IMR-90 (cell line): ENCODE measurements around the gene STK33. TPM values are rescaled to one million over a fixed set of nuclear protein-coding genes. Genes with fewer than 3 reads are reported as not detected.

Experiments used
- ATAC-seq: fragments of 200-7000 bp; cut with Tn5 transposase; 2 replicates; pipeline ENCODE4 v1.9.1; 2020; ENCODE audit warnings: low read depth, mild to moderate bottlenecking, moderate library complexity
- BruUV-seq: library from RNA; stranded (reverse); fragments of 400-500 nt; replicated peaks from 2 replicates; lab custom pipeline; 2021; lab: Mats Ljungman, UMichigan
- CTCF ChIA-PET: fragments of 300-600 bp; formaldehyde crosslinking; extraction: SDS; loops from one replicate; lab custom pipeline; 2021; ENCODE audit warnings: antibody characterized with exemption; lab: Yijun Ruan, JAX
- POLR2A ChIA-PET: fragments of 300-600 bp; sonication (Branson Sonifier 250); formaldehyde crosslinking; loops from one replicate; lab custom pipeline; 2022; ENCODE audit warnings: antibody characterized with exemption; ENCODE audit not compliant: unreplicated experiment; lab: Charles Lee
- DNase-seq: peaks from one replicate; pipeline ENCODE4 v3.0.0; 2013
- H2AFZ ChIP-seq: replicated peaks from 2 replicates; pipeline ENCODE3; 2013; ENCODE audit warnings: low read length, mild to moderate bottlenecking; ENCODE audit not compliant: poor library complexity
- H2AK5ac ChIP-seq: 2 replicates; pipeline ENCODE4 v1.6.1; 2013; ENCODE audit warnings: low read depth, low read length, inconsistent platforms
- H2AK9ac ChIP-seq: replicated peaks from 2 replicates; pipeline ENCODE3; 2013; ENCODE audit warnings: mild to moderate bottlenecking, low read depth, low read length, moderate library complexity; ENCODE audit not compliant: poor library complexity
- H2BK120ac ChIP-seq: 2 replicates; pipeline ENCODE4 v1.6.1; 2013; ENCODE audit warnings: low read depth, low read length, inconsistent platforms
- H2BK15ac ChIP-seq: 3 replicates; pipeline ENCODE4 v1.6.1; 2013; ENCODE audit warnings: low read depth, low read length, inconsistent platforms
- H2BK20ac ChIP-seq: 2 replicates; pipeline ENCODE4 v1.6.1; 2013; ENCODE audit warnings: low read depth, mild to moderate bottlenecking, inconsistent platforms, low read length, moderate library complexity
- H2BK5ac ChIP-seq: 2 replicates; pipeline ENCODE4 v1.6.1; 2013; ENCODE audit warnings: mild to moderate bottlenecking, low read depth, low read length, inconsistent platforms; ENCODE audit not compliant: poor library complexity, severe bottlenecking
- H3K14ac ChIP-seq: replicated peaks from 2 replicates; pipeline ENCODE4 v1.6.1; 2013; ENCODE audit warnings: low read depth, low read length, inconsistent platforms
- H3K18ac ChIP-seq: 2 replicates; pipeline ENCODE4 v1.6.1; 2013; ENCODE audit warnings: low read depth, low read length, control low read depth
- H3K23ac ChIP-seq: 2 replicates; pipeline ENCODE4 v1.6.1; 2013; ENCODE audit warnings: low read depth, low read length, inconsistent platforms
- H3K27ac ChIP-seq: 2 replicates; pipeline ENCODE4 v1.5.1; 2013; ENCODE audit warnings: mild to moderate bottlenecking, control low read depth, low read length; ENCODE audit not compliant: insufficient read depth
- H3K27me3 ChIP-seq: 2 replicates; pipeline ENCODE4 v1.6.1; 2013; ENCODE audit warnings: low read length; ENCODE audit not compliant: control insufficient read depth, insufficient read depth
- H3K36me3 ChIP-seq: 2 replicates; pipeline ENCODE4 v1.6.1; 2013; ENCODE audit warnings: low read length, mixed read lengths; ENCODE audit not compliant: control insufficient read depth, insufficient read depth
- H3K4ac ChIP-seq: 2 replicates; pipeline ENCODE4 v1.6.1; 2013; ENCODE audit warnings: low read depth, low read length, inconsistent platforms
- H3K4me1 ChIP-seq: 2 replicates; pipeline ENCODE4 v1.6.1; 2013; ENCODE audit warnings: low read length, mixed read lengths; ENCODE audit not compliant: control insufficient read depth, insufficient read depth
- H3K4me2 ChIP-seq: 2 replicates; pipeline ENCODE4 v1.6.1; 2013; ENCODE audit warnings: low read depth, mild to moderate bottlenecking, control low read depth, low read length, moderate library complexity
- H3K4me3 ChIP-seq: 2 replicates; pipeline ENCODE4 v1.5.1; 2013; ENCODE audit warnings: low read depth, mild to moderate bottlenecking, control low read depth, low read length, moderate library complexity; ENCODE audit not compliant: insufficient read depth
- H3K56ac ChIP-seq: 2 replicates; pipeline ENCODE4 v1.6.1; 2013; ENCODE audit warnings: low read length, inconsistent platforms; ENCODE audit not compliant: insufficient read depth; ENCODE audit errors: extremely low read depth
- H3K79me1 ChIP-seq, 2 experiments: 2 replicates each; pipeline ENCODE4 v1.6.1; 2013; ENCODE audit warnings: low read length in 2 of 2, inconsistent platforms in 1 of 2, low read depth in 1 of 2
- H3K9ac ChIP-seq: 2 replicates; pipeline ENCODE4 v1.6.1; 2013; ENCODE audit warnings: low read depth, low read length, control low read depth
- H3K9me1 ChIP-seq: 2 replicates; pipeline ENCODE4 v1.6.1; 2013; ENCODE audit warnings: low read length, inconsistent platforms; ENCODE audit not compliant: insufficient read depth
- H3K9me3 ChIP-seq: 2 replicates; pipeline ENCODE4 v1.6.1; 2013; ENCODE audit warnings: low read length; ENCODE audit not compliant: control insufficient read depth, insufficient read depth
- H4K20me1 ChIP-seq: 2 replicates; pipeline ENCODE4 v1.6.1; 2013; ENCODE audit warnings: low read length, inconsistent platforms; ENCODE audit not compliant: insufficient read depth
- H4K5ac ChIP-seq: 2 replicates; pipeline ENCODE4 v1.6.1; 2013; ENCODE audit warnings: mild to moderate bottlenecking, low read depth, low read length, control low read depth
- H4K8ac ChIP-seq, 2 experiments: 2 replicates each; pipeline ENCODE4 v1.6.1; 2013; ENCODE audit warnings: low read depth in 2 of 2, low read length in 2 of 2, control low read depth in 1 of 2, inconsistent platforms in 1 of 2
- H4K91ac ChIP-seq: 2 replicates; pipeline ENCODE4 v1.6.1; 2013; ENCODE audit warnings: low read depth, low read length, inconsistent platforms; ENCODE audit not compliant: insufficient read depth
- BHLHE40 ChIP-seq: fragments of 150-350 bp; IDR thresholded peaks from 2 replicates; pipeline ENCODE4 v1.6.1; 2016; ENCODE audit warnings: mild to moderate bottlenecking, low read depth, low read length
- MAFK ChIP-seq: IDR thresholded peaks from 2 replicates; pipeline ENCODE4 v1.6.1; 2012; ENCODE audit warnings: low read depth, low read length, improper control_type of control experiment
- WGBS, 2 experiments: methylation state at CpG; one replicate each; pipeline versions ENCODE4 v1.1.5 to v1.1.7; 2013; ENCODE audit warnings: missing lambda C conversion rate in 2 of 2; ENCODE audit not compliant: insufficient read length in 1 of 2; ENCODE audit errors: extremely low coverage in 2 of 2; 5-methylcytosine and 5-hydroxymethylcytosine counted together
- dilution Hi-C: fragments of 300-500 bp; cut with HindIII; formaldehyde crosslinking; loops from one replicate; pipeline ENCODE4 v1.14.3; 2018; ENCODE audit warnings: low sequenced_read_pairs; ENCODE audit not compliant: unreplicated experiment
- in situ Hi-C: fragments of 300-500 bp; cut with MboI; formaldehyde crosslinking; loops from 3 replicates; pipeline ENCODE4 v1.14.3; 2019; ENCODE audit warnings: low sequenced_read_pairs, inconsistent platforms, mixed read lengths
- intact Hi-C: fragments of 100-400 bp; cut with micrococcal nuclease; formaldehyde crosslinking; loops from 2 replicates; pipeline ENCODE4 v1.10.0; 2022
- polyA plus RNA-seq, 3 experiments: library from polyadenylated mRNA; depleted of rRNA; stranded (reverse); fragments of >200 nt; gene quantifications; 2 replicates each; pipeline ENCODE4 v1.2.3, GENCODE V29; 2012; ENCODE audit warnings: low replicate concordance in 1 of 3
- total RNA-seq: library from RNA; depleted of rRNA; stranded (reverse); fragments of >200 nt; gene quantifications from 2 replicates; pipeline ENCODE4 v1.2.3, GENCODE V29; 2012
- TF ChIP-seq, protein P1 (sequence below): conservative IDR thresholded peaks from 2 replicates; pipeline ENCODE4 v1.5.1; 2012; ENCODE audit warnings: mild to moderate bottlenecking, low read depth, low read length, improper control_type of control experiment

Gene STK33
- total and polyA plus RNA-seq, 2 of the 4 experiments (the other 2 are of a cell fraction), result 2.3 to 2.6 TPM

DNA sequence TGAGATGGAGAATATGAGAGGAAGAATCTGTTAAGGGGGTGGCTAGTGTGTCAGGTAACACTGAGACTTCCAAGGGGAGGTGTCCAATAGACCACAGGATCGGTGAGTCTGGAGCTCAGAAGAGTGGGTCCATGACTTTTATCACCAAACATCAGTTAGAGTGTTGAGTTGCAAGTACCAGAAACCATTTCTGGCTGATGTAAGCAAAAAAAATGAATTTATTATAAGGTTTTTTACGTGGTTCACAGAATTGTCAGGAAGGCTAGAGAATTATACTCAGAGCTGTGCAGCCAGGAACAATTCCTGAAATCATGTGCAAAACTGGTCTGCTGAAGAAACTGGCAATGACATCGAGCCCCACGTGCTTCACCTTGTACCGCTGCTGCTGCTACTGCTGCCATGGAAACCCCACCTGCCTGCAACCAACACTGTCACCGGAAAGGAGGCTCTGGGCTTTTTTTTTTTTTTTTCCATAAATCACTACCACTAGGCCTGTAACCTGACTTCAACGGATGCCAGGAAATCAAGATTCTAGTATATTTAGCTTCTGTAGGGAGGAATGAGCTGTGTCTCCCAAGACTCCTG is 16.6 kb upstream of the STK33 start:
- CTCF ChIA-PET, result no interaction called here
- H3K9me3 ChIP-seq, result no peaks in the 10 kb centered on the region
- H3K4me3 ChIP-seq, result no peak overlapping the region
- DNase-seq (no peak), ATAC-seq (no peak)
- no TSS peak for BruUV-seq
- no peaks in the 10 kb centered on the region for H3K79me1 ChIP-seq
- no peak overlapping the region for H3K23ac ChIP-seq
- H2BK15ac ChIP-seq, result no peak overlapping the region
- H2BK5ac ChIP-seq, result no peak overlapping the region
- no peak overlapping the region; the same call in 1 of the 2 replicates for H3K4ac ChIP-seq
- H3K56ac ChIP-seq, result no peak overlapping the region
- in situ Hi-C loops (no loop called here), intact Hi-C loops (no loop called here), dilution Hi-C loops (no loop called here)
- H2BK20ac ChIP-seq, result no peak overlapping the region
- WGBS, 2 experiments, result no CpG with 5 or more reads among the region's 7 CpGs
- POLR2A ChIA-PET, result no interaction called here
- peaks cover 2% of the 10 kb centered on the region for H3K4me1 ChIP-seq
- H3K4me2 ChIP-seq, result no peak overlapping the region
- H3K27me3 ChIP-seq, result no peaks in the 10 kb centered on the region
- peaks cover 4% of the 10 kb centered on the region for H3K36me3 ChIP-seq
- H3K9ac ChIP-seq, result no peak overlapping the region
- H2AFZ ChIP-seq, result no peak overlapping the region
- no peak overlapping the region for H4K5ac ChIP-seq
- peak overlapping the region; percentile 24; the same call in 1 of the 2 replicates for H2AK5ac ChIP-seq
- H2AK9ac ChIP-seq, result no peak overlapping the region
- no peaks in the 10 kb centered on the region for H4K20me1 ChIP-seq
- H3K27ac ChIP-seq, result no peak overlapping the region
- no peak overlapping the region for H2BK120ac ChIP-seq
- no peak overlapping the region for H3K18ac ChIP-seq
- H4K8ac ChIP-seq, result no peak overlapping the region
- TF ChIP-seq, protein P1, sequence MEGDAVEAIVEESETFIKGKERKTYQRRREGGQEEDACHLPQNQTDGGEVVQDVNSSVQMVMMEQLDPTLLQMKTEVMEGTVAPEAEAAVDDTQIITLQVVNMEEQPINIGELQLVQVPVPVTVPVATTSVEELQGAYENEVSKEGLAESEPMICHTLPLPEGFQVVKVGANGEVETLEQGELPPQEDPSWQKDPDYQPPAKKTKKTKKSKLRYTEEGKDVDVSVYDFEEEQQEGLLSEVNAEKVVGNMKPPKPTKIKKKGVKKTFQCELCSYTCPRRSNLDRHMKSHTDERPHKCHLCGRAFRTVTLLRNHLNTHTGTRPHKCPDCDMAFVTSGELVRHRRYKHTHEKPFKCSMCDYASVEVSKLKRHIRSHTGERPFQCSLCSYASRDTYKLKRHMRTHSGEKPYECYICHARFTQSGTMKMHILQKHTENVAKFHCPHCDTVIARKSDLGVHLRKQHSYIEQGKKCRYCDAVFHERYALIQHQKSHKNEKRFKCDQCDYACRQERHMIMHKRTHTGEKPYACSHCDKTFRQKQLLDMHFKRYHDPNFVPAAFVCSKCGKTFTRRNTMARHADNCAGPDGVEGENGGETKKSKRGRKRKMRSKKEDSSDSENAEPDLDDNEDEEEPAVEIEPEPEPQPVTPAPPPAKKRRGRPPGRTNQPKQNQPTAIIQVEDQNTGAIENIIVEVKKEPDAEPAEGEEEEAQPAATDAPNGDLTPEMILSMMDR, result no peak
- no peak for TF ChIP-seq BHLHE40
- peak; percentile 55; the same call in 1 of the 2 replicates for TF ChIP-seq MAFK
- H3K14ac ChIP-seq, result no peak overlapping the region
- 0 out of 2 replicates have a peak, but pooled peaks cover 5% of the 10 kb centered on the region for H3K9me1 ChIP-seq
- H4K91ac ChIP-seq, result no peak overlapping the region
